K562 (cell line): ENCODE results near the gene GPATCH3. TPM values are rescaled to one million over a fixed set of nuclear protein-coding genes. Genes with fewer than 3 reads are reported as not detected.
A peak's percentile ranks its signal among the peaks of the same experiment; 100 is the strongest.

Experiments
- CREB1 ChIP-seq, 2 experiments: sonication (generic) in 1 of 2; formaldehyde crosslinking in 1 of 2; IDR thresholded peaks; 2 replicates each; pipeline versions ENCODE4 v1.6.1 to v1.8.0; 2012 to 2022; ENCODE audit warnings: inconsistent platforms in 1 of 2, mild to moderate bottlenecking in 1 of 2, missing genetic modification reagents in 1 of 2, moderate library complexity in 1 of 2
- CUX1 ChIP-seq: fragments of 200-800 bp; sonication (Bioruptor generic); IDR thresholded peaks from 2 replicates; pipeline ENCODE4 v1.6.1; 2016; ENCODE audit warnings: missing genetic modification characterization, missing compliant biosample characterization
- ELF1 ChIP-seq: fragments of 200-800 bp; sonication (Bioruptor generic); IDR thresholded peaks from 2 replicates; pipeline ENCODE4 v1.6.1; 2016; ENCODE audit warnings: missing genetic modification characterization, missing compliant biosample characterization
- EP300 ChIP-seq: IDR thresholded peaks from 2 replicates; pipeline ENCODE4 v1.6.1; 2012; ENCODE audit warnings: low read length, improper control_type of control experiment
- KLF10 ChIP-seq: fragments of 250-450 bp; sonication (Bioruptor Pico); IDR thresholded peaks from 2 replicates; pipeline ENCODE4 v1.6.1; 2021; ENCODE audit warnings: matching md5 sums
- MIER1 ChIP-seq: fragments of 450-650 bp; IDR thresholded peaks from 2 replicates; pipeline ENCODE4 v1.6.1; 2016; ENCODE audit warnings: antibody characterized with exemption, mild to moderate bottlenecking, low read depth
- NCOR1 ChIP-seq: fragments of 450-650 bp; IDR thresholded peaks from 2 replicates; pipeline ENCODE4 v1.6.1; 2016; ENCODE audit warnings: mild to moderate bottlenecking, moderate library complexity
- RBM22 ChIP-seq: fragments of 200-400 bp; formaldehyde crosslinking; IDR thresholded peaks from 2 replicates; pipeline ENCODE4 v1.6.1; 2018; ENCODE audit warnings: low read length, low read depth; ENCODE audit not compliant: poor library complexity, severe bottlenecking
- RUNX1 ChIP-seq: sonication (generic); IDR thresholded peaks from 2 replicates; pipeline ENCODE4 v1.6.1; 2016; ENCODE audit warnings: antibody characterized with exemption, low read depth
- ZBTB12 ChIP-seq: fragments of 250-450 bp; sonication (Bioruptor Pico); IDR thresholded peaks from 2 replicates; pipeline ENCODE4 v1.4.0; 2020
- polyA plus RNA-seq, 8 experiments: library from polyadenylated mRNA; depleted of rRNA in 4 of 8; stranded (reverse) in 5 of 8; unstranded in 3 of 8; fragments of >200 nt; fragmentation: Nextera tagmentation in 2 of 8; fragmentation: Illumina TruSeq in 1 of 8; extraction: Ambion mirVana in 2 of 8; extraction: Trizol in 1 of 8; gene quantifications; 2 replicates each; pipeline versions ENCODE4 v1.2.1 to v1.2.3, GENCODE V29; 2011 to 2014; ENCODE audit warnings: inconsistent platforms in 1 of 8, missing spikeins in 1 of 8
- total RNA-seq, 7 experiments: library from RNA; depleted of rRNA in 6 of 7; stranded (reverse); fragments of >200 nt in 6 of 7; fragmentation: Illumina TruSeq in 2 of 7; extraction: Trizol in 2 of 7; gene quantifications; 2 replicates each; pipeline versions ENCODE4 v1.2.1 to v1.2.3, GENCODE V29; 2011 to 2021; ENCODE audit warnings: low replicate concordance in 1 of 7
- TF ChIP-seq, protein P1 (sequence below): sonication (generic); formaldehyde crosslinking; IDR thresholded peaks from 2 replicates; pipeline ENCODE4 v1.8.1; 2023; ENCODE audit warnings: mild to moderate bottlenecking, missing genetic modification reagents, moderate library complexity
- TF ChIP-seq, protein P2 (sequence below): sonication (generic); formaldehyde crosslinking; IDR thresholded peaks from 2 replicates; pipeline ENCODE4 v1.8.0; 2023; ENCODE audit warnings: missing genetic modification reagents, mild to moderate bottlenecking, borderline replicate concordance

Gene GPATCH3
- total and polyA plus RNA-seq, 9 of the 15 experiments (the other 6 are each of a cell fraction or from before 2014, with no cell fraction given), result 1.6 to 23.0 (median 13.3) TPM

GRCh38 chr1:26889551-26890466, 10.5 kb downstream of the GPATCH3 start, which contains the start of gene GPN2 (continued):
- TF ChIP-seq CUX1 (CRISPR knock-in tag) (no peak), MIER1 (no peak), KLF10 (CRISPR knock-in tag) (no peak), RUNX1 (no peak; the same call in 1 of the 2 replicates), EP300 (no peak; the same call in 1 of the 2 replicates), RBM22 (peak; percentile 90), NCOR1 (peak; percentile 41; the same call in 1 of the 2 replicates), ELF1 (tag) (peak; percentile 63; the same call in 1 of the 2 replicates), CREB1 (IDR thresholded peaks at IDR 0.05) (peak; percentile 81), CREB1 (CRISPR knock-in tag; IDR thresholded peaks at IDR 0.05) (peak; percentile 85), ZBTB12 (peak; percentile 49; the same call in 1 of the 2 replicates)
- TF ChIP-seq, protein P1, sequence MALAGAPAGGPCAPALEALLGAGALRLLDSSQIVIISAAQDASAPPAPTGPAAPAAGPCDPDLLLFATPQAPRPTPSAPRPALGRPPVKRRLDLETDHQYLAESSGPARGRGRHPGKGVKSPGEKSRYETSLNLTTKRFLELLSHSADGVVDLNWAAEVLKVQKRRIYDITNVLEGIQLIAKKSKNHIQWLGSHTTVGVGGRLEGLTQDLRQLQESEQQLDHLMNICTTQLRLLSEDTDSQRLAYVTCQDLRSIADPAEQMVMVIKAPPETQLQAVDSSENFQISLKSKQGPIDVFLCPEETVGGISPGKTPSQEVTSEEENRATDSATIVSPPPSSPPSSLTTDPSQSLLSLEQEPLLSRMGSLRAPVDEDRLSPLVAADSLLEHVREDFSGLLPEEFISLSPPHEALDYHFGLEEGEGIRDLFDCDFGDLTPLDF, result 0 out of 2 replicates have a peak, but pooled peaks have one; percentile 78
- TF ChIP-seq, protein P2, sequence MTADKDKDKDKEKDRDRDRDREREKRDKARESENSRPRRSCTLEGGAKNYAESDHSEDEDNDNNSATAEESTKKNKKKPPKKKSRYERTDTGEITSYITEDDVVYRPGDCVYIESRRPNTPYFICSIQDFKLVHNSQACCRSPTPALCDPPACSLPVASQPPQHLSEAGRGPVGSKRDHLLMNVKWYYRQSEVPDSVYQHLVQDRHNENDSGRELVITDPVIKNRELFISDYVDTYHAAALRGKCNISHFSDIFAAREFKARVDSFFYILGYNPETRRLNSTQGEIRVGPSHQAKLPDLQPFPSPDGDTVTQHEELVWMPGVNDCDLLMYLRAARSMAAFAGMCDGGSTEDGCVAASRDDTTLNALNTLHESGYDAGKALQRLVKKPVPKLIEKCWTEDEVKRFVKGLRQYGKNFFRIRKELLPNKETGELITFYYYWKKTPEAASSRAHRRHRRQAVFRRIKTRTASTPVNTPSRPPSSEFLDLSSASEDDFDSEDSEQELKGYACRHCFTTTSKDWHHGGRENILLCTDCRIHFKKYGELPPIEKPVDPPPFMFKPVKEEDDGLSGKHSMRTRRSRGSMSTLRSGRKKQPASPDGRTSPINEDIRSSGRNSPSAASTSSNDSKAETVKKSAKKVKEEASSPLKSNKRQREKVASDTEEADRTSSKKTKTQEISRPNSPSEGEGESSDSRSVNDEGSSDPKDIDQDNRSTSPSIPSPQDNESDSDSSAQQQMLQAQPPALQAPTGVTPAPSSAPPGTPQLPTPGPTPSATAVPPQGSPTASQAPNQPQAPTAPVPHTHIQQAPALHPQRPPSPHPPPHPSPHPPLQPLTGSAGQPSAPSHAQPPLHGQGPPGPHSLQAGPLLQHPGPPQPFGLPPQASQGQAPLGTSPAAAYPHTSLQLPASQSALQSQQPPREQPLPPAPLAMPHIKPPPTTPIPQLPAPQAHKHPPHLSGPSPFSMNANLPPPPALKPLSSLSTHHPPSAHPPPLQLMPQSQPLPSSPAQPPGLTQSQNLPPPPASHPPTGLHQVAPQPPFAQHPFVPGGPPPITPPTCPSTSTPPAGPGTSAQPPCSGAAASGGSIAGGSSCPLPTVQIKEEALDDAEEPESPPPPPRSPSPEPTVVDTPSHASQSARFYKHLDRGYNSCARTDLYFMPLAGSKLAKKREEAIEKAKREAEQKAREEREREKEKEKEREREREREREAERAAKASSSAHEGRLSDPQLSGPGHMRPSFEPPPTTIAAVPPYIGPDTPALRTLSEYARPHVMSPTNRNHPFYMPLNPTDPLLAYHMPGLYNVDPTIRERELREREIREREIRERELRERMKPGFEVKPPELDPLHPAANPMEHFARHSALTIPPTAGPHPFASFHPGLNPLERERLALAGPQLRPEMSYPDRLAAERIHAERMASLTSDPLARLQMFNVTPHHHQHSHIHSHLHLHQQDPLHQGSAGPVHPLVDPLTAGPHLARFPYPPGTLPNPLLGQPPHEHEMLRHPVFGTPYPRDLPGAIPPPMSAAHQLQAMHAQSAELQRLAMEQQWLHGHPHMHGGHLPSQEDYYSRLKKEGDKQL (CRISPR knock-in tag), result peak; percentile 95; the same call in 1 of the 2 replicates
